ENCODE results near the gene TNKS2. TPM values are rescaled to one million over a fixed set of nuclear protein-coding genes. Genes with fewer than 3 reads are reported as not detected.

TNKS2 gene
- total and polyA plus RNA-seq, 2 of the 13 experiments (the other 11 are each of a cell fraction or from before 2014, with no cell fraction given) = 15.2 to 19.4 TPM

DNA sequence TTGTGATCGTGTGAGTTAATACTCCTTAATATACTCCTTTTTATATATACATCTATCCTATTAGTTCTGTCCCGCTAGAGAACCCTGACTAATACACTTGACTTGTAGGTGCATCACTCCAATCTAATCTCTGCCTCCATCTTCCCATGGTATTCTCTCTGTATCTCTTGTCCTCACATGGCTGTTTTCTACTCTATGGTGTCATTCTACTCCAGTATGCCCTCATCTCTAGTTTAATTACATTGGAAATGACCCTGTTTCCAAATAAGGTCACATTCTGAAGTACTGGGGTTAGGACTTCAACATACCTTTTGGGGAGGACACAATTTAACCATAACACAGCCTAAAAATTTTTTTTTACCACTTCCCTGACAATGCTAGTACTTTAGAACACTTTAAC is 25.8 kb upstream of the TNKS2 start:
- H3K27ac ChIP-seq (ENCODE audit: extremely low read length, insufficient read depth, low read length) = no peak overlapping the region
- 13% methylated on average over 2 of the region's 2 CpGs for WGBS (ENCODE audit: low lambda C conversion rate)
- CTCF ChIA-PET (ENCODE audit: low intra/inter-chr PET ratio, low total read pairs) = no interaction called here
- no peaks in the 10 kb centered on the region for H3K79me2 ChIP-seq (ENCODE audit: insufficient read depth, low read length)
- H3K27me3 ChIP-seq (ENCODE audit: control insufficient read depth in 1 of 2, insufficient read depth in 2 of 2, low read length in 2 of 2) = peaks cover 0 to 1% of the 10 kb centered on the region in 2 experiments; a peak in 1 of 5 replicates
- H3K36me3 ChIP-seq (replicated peaks in 1 of 2; ENCODE audit: control insufficient read depth in 1 of 2, insufficient read depth in 2 of 2, low read length in 2 of 2) = no peaks in the 10 kb centered on the region
- DNase-seq (ENCODE audit: low spot score) = no peak
- POLR2A ChIA-PET = no interaction called here
- no peak overlapping the region for H3K9ac ChIP-seq (ENCODE audit: insufficient read depth, low read depth, low read length)
- TF ChIP-seq ZNF430 (CRISPR knock-in tag; IDR thresholded peaks at IDR 0.05) (no peak), ZNF264 (CRISPR knock-in tag; IDR thresholded peaks at IDR 0.05) (no peak), KDM5B (CRISPR knock-in tag; IDR thresholded peaks at IDR 0.05; ENCODE audit: borderline replicate concordance) (no peak), EED (CRISPR knock-in tag; IDR thresholded peaks at IDR 0.05) (no peak), CBX1 (IDR thresholded peaks at IDR 0.05; ENCODE audit: low read depth) (no peak), PAWR (CRISPR knock-in tag; IDR thresholded peaks at IDR 0.05; ENCODE audit: borderline replicate concordance) (no peak), RFX5 (IDR thresholded peaks at IDR 0.05; ENCODE audit: low read depth, low read length) (no peak), ZNF460 (CRISPR knock-in tag; IDR thresholded peaks at IDR 0.05; ENCODE audit: borderline replicate concordance) (no peak), ZNF468 (CRISPR knock-in tag; IDR thresholded peaks at IDR 0.05) (no peak), ISX (CRISPR knock-in tag; conservative IDR thresholded peaks at IDR 0.05) (no peak), JDP2 (CRISPR knock-in tag; IDR thresholded peaks at IDR 0.05; ENCODE audit: borderline replicate concordance) (no peak), ZNF891 (CRISPR knock-in tag; IDR thresholded peaks at IDR 0.05) (no peak), JUND (CRISPR knock-in tag; IDR thresholded peaks at IDR 0.05) (no peak), ZNF775 (CRISPR knock-in tag; IDR thresholded peaks at IDR 0.05; ENCODE audit: borderline replicate concordance) (no peak), ARID2 (CRISPR knock-in tag; IDR thresholded peaks at IDR 0.05; ENCODE audit: borderline replicate concordance) (no peak)
- TF ChIP-seq, protein P1, sequence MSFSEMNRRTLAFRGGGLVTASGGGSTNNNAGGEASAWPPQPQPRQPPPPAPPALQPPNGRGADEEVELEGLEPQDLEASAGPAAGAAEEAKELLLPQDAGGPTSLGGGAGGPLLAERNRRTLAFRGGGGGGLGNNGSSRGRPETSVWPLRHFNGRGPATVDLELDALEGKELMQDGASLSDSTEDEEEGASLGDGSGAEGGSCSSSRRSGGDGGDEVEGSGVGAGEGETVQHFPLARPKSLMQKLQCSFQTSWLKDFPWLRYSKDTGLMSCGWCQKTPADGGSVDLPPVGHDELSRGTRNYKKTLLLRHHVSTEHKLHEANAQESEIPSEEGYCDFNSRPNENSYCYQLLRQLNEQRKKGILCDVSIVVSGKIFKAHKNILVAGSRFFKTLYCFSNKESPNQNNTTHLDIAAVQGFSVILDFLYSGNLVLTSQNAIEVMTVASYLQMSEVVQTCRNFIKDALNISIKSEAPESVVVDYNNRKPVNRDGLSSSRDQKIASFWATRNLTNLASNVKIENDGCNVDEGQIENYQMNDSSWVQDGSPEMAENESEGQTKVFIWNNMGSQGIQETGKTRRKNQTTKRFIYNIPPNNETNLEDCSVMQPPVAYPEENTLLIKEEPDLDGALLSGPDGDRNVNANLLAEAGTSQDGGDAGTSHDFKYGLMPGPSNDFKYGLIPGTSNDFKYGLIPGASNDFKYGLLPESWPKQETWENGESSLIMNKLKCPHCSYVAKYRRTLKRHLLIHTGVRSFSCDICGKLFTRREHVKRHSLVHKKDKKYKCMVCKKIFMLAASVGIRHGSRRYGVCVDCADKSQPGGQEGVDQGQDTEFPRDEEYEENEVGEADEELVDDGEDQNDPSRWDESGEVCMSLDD (CRISPR knock-in tag; IDR thresholded peaks at IDR 0.05; ENCODE audit: borderline replicate concordance) = no peak
- TF ChIP-seq, protein P2, sequence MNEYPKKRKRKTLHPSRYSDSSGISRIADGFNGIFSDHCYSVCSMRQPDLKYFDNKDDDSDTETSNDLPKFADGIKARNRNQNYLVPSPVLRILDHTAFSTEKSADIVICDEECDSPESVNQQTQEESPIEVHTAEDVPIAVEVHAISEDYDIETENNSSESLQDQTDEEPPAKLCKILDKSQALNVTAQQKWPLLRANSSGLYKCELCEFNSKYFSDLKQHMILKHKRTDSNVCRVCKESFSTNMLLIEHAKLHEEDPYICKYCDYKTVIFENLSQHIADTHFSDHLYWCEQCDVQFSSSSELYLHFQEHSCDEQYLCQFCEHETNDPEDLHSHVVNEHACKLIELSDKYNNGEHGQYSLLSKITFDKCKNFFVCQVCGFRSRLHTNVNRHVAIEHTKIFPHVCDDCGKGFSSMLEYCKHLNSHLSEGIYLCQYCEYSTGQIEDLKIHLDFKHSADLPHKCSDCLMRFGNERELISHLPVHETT (CRISPR knock-in tag; conservative IDR thresholded peaks at IDR 0.05) = no peak
- TF ChIP-seq, protein P3, sequence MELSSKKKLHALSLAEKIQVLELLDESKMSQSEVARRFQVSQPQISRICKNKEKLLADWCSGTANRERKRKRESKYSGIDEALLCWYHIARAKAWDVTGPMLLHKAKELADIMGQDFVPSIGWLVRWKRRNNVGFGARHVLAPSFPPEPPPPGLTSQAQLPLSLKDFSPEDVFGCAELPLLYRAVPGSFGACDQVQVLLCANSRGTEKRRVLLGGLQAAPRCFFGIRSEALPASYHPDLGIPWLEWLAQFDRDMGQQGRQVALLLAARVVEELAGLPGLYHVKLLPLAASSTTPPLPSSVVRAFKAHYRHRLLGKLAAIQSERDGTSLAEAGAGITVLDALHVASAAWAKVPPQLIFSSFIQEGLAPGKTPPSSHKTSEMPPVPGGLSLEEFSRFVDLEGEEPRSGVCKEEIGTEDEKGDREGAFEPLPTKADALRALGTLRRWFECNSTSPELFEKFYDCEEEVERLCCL (CRISPR knock-in tag; IDR thresholded peaks at IDR 0.05; ENCODE audit: borderline replicate concordance) = no peak
- intact Hi-C loops (cut with micrococcal nuclease; ENCODE audit: unreplicated experiment) = no loop called here
- H3K4me3 ChIP-seq (replicated peaks in 1 of 3; ENCODE audit: insufficient read depth in 1 of 3, low read depth in 2 of 3, low read length in 3 of 3) = no peak overlapping the region
- no peak for FAIRE-seq
- ATAC-seq = no peak
- no peaks in the 10 kb centered on the region for H3K4me1 ChIP-seq (ENCODE audit: insufficient read depth, low read length)
- in situ Hi-C loops (cut with HindIII; ENCODE audit: extremely low pct_ligation_motif_present, low pct_unique_long_range_greater_than_20kb) = no loop called here
- no peak overlapping the region for H3K4me2 ChIP-seq (ENCODE audit: low read depth, low read length)
- no peaks in the 10 kb centered on the region for H3K9me3 ChIP-seq (ENCODE audit: low read length)
- no peaks in the 10 kb centered on the region for H4K20me1 ChIP-seq (ENCODE audit: insufficient read depth, low read length)
- no TSS peak for BruUV-seq (replicated peaks)
- no peak overlapping the region for H2AFZ ChIP-seq (ENCODE audit: low read length)
